ENCODE results near the gene MYH16.
"Not testable (repeated sequence)": the region's sequence is repeated elsewhere in the genome, so short reads cannot be mapped to it uniquely, and the experiment has no call there.

Gene MYH16

DNA sequence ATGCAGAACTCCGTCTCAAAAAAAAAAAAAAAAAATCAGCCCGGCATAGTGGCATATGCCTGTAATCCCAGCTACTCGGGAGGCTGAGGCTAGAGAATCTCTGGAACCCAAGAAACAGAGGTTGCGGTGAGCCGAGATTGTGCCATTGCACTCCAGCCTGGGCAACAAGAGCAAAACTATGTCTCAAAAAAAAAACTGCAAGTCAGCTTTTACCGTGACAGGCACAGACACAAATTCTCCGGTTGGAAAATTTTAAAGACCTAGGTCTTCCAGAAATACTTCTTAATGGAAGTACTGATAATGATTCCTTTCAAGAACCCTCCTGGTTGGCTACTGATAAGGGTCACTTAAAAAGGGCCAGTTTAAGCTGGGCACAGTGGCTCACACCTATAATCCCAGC is 82.5 kb downstream of the MYH16 start:
- no peak for DNase-seq (ENCODE audit: low spot score)

DNA sequence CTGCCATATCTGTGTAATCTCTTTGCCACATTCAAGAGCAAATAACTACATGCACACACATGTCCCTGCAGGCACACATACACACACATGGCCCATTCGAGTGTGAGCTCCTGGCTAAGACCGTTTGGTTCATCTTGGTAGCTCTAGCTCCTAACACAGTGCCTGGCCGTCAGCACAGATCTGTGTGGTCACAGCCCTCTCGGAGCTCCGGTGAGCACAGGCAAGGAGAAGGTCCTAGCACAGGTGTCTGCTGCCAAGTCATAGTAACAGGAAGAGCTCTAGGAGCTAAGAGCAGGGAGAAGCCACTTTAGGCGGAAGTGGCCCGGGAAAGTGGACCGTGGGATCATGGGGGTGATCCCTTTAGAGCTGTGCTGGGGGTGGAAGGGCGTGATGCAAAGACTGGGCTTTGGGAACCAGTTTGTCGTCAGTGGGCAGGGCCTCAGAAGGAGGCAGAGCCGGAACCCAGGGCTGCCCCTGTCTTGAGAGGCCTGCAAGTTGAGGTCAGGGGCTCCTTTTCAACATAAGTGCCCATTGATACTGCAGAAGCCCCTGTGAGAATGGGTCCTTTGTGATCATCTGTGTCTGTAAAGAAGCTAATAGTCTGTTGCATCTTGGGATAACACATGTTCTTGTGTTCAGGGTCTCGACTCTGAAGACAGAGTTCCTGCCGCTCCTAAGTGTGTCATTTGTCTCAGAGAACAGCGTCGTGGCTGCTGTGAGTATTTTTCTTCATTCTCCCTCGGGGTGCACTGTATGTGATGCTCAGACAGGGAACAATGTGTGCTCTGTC is 85.3 kb downstream of the MYH16 start:
- peak; percentile 90 for DNase-seq (ENCODE audit: low spot score)

DNA sequence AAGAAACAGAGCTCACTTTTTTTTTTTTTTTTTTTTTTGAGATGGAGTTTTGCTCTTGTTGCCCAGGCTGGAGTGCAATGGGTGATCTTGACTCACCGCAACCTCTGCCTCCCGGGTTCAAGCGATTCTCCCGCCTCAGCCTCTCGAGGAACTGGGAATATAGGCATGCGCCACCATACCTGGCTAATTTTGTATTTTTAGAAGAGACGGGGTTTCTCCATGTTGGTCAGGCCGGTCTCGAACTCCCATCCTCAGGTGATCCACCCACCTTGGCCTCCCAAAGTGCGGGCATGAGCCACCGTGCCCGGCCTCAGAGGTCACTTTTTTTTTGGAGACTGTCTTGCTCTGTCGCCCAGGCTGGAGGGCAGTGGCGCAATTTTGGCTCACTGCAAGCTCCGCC is 85.9 kb downstream of the MYH16 start:
- DNase-seq (ENCODE audit: low spot score) = not testable (repeated sequence)

DNA sequence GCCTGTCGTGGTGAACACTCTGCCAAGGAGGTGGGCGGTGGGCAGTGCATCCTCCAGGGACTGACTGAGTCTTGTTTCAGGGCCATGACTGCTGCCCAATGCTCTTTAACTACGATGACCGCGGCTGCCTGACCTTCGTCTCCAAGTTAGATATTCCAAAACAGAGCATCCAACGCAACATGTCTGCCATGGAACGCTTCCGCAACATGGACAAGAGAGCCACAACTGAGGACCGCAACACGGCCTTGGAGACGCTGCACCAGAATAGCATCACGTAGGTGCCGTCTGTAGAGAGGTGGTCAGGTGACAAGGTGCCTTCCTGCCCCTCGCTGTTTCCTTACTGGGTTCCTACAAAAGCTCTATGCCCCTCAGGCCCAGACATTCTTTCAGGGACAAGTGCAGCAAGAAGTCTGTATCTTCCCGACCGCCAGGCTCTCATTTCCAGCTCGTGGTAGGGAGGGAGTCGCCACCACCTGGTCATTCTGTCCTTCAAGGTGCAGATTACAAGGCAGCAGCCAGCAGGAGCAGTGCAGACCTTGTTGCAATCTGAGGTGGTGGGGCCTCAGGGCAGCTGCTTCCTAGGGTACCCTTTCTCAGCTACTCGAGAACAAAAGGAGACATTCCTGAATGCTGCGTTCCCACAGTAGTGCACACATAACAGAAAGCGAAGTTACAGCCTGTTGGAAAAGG is 87.0 kb downstream of the MYH16 start:
- no peak for DNase-seq (ENCODE audit: low spot score)
